Mucosa of rectum (tissue), 2 donors: Measurements from ENCODE around the gene FGF14.

Experiments
- H3K27ac ChIP-seq, 2 donors: one replicate each; pipeline ENCODE4 v1.7.0; 2013; ENCODE audit warnings: inconsistent platforms in 2 of 2, low read depth in 2 of 2, low read length in 2 of 2
- H3K27me3 ChIP-seq, 2 donors: one replicate each; pipeline ENCODE4 v1.7.0; 2013; ENCODE audit warnings: low read length in 2 of 2; ENCODE audit not compliant: control insufficient read depth in 2 of 2, insufficient read depth in 2 of 2
- H3K36me3 ChIP-seq, 2 donors: one replicate each; pipeline ENCODE4 v1.7.0; 2013; ENCODE audit warnings: low read length in 2 of 2; ENCODE audit not compliant: control insufficient read depth in 2 of 2, insufficient read depth in 2 of 2
- H3K4me1 ChIP-seq, 2 donors: one replicate each; pipeline ENCODE4 v1.7.0; 2013; ENCODE audit warnings: low read length in 2 of 2, mild to moderate bottlenecking in 1 of 2; ENCODE audit not compliant: control insufficient read depth in 2 of 2, insufficient read depth in 2 of 2
- H3K4me3 ChIP-seq, 2 donors: one replicate each; pipeline ENCODE4 v1.7.0; 2013; ENCODE audit warnings: low read length in 2 of 2
- H3K9ac ChIP-seq, 2 donors: one replicate each; pipeline ENCODE4 v1.7.0; 2013; ENCODE audit warnings: low read length in 2 of 2, low read depth in 1 of 2, mild to moderate bottlenecking in 1 of 2
- H3K9me3 ChIP-seq, 2 donors: one replicate each; pipeline ENCODE4 v1.7.0; 2013; ENCODE audit warnings: low read length in 2 of 2; ENCODE audit not compliant: control insufficient read depth in 2 of 2
- donor health status: healthy.
- donor health status: Normal muscosa, but diverticular disease.

Gene FGF14

DNA sequence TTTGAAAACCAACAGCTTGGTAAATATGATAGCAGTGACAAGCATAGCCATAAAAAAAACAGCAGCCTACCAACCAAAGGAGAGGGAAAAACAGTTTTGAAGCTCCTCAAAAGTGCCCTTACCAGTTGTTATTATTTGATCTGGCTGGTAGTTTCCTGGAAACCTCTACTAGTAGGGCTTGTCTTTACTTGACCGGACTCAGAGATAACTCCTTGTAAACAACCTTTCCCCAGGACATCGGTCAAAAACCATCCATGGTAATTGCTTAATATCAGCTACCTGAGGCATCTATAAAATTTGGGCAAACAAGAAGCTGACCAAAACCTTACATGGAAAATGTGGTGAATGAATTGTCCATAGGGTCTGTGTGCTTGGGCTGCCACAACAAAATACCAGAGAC, 210.9 kb downstream of the FGF14 start:
- Histone ChIP-seq H3K9me3 (no peaks in the 10 kb centered on the region), H3K27me3 (no peaks in the 10 kb centered on the region), H3K4me1 (no peaks in the 10 kb centered on the region), H3K27ac (no peak overlapping the region), H3K36me3 (no peaks in the 10 kb centered on the region), H3K9ac (no peak overlapping the region), H3K4me3 (no peak overlapping the region)

DNA sequence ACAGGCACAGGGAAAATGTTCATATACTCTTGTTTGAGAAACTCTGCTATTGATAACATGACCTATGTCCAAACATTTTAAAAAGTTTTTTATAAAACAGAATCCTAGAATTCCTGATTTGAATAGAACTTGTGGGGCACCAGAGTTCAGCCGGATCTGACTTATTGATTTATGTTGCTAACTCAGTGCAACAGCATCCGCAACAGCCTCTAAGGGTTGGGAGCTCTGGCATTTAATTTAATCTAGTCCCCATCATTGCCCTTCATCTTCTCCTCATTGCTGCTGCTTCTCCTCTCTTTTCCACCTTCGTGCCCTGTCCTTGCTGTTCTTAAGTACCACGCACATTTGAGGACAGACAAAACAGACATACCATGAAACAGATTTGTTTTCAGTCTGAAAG, 214.5 kb downstream of the FGF14 start:
- Histone ChIP-seq H3K4me1 (no peaks in the 10 kb centered on the region), H3K9ac (no peak overlapping the region), H3K4me3 (no peak overlapping the region), H3K36me3 (no peaks in the 10 kb centered on the region), H3K9me3 (no peaks in the 10 kb centered on the region), H3K27me3 (no peaks in the 10 kb centered on the region), H3K27ac (no peak overlapping the region)

DNA sequence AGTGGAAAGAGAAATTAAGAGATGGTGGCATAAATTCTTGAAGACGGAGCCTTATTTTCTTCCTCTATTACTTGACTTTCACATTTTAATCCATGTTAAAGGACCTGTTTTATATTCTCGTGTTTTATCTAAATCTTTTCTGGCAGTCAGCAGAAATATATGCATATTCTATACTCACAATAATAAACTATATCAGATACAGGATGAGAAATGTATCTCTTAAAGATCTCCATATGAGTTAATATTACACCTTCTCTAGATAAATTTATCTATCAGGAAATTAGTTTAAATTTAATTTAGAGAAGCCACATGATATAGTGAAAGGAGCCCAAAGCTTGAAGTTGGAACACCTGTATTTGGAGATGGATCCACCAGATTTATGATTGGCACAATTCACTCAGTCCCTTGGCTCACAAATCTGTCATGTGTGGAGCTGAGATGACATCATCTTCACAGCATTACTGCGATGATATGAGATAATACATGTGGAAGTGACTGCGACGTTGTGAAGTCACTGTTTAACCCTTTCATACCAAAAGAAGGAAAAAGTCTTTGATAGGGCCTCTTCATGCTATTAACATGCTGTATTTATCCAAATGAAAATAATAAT, 216.4 kb downstream of the FGF14 start:
- Histone ChIP-seq H3K27ac (no peak overlapping the region), H3K9ac (no peak overlapping the region), H3K36me3 (no peaks in the 10 kb centered on the region), H3K9me3 (no peaks in the 10 kb centered on the region), H3K4me1 (no peaks in the 10 kb centered on the region), H3K27me3 (no peaks in the 10 kb centered on the region), H3K4me3 (no peak overlapping the region)

DNA sequence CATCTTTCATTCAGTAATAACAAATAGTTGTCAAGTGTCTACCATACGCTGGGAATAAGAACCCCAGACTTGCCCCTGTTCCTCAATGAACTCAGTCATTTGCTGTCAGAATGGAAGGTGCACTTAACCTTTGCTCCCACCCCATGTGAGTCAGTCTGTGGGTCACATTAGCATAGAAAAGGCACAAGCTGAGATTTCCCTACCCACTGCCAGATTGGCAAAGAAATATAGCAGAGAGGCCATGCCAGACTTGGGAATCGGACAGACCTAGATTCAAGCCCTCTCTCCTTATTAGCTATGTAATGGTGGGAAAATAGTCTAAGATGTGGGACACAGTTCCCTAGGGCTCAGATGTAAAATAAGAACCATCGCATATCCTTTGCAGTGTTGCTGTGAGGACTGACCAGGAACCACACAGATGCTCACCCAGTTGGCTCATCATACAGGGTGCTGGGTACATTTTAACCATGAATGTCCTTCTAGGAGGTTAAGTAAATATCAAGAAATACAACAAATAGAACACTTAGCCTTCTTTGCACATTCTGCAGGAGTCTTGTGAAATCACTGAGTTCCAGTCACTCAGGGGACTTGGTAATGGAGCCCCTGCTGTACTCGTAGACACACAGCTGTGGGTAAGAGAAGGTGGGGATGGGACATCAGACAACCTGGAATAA, 218.2 kb downstream of the FGF14 start:
- Histone ChIP-seq H3K4me1 (no peaks in the 10 kb centered on the region), H3K27me3 (no peaks in the 10 kb centered on the region), H3K36me3 (no peaks in the 10 kb centered on the region), H3K4me3 (no peak overlapping the region), H3K9ac (no peak overlapping the region), H3K27ac (no peak overlapping the region), H3K9me3 (no peaks in the 10 kb centered on the region)

DNA sequence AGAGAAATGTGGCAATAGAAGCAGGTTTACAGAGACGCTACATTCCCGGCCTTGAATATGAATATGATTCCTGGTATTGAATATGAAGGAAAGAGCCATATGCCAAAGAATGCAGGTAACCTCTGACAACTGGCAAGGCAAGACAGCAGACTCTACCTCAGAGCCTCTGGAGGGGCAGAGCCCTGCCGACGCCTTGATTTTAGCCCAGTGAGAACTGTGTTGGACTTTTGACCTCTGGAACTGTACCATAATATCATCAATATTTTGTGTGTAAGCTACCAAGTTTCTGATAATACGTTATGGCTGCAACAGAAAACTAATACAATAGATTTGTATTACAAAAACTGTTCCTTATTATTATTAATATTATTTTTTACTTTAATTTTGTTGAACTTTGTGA, 219.7 kb downstream of the FGF14 start:
- Histone ChIP-seq H3K9me3 (no peaks in the 10 kb centered on the region), H3K4me3 (no peak overlapping the region), H3K4me1 (no peaks in the 10 kb centered on the region), H3K27me3 (no peaks in the 10 kb centered on the region), H3K36me3 (no peaks in the 10 kb centered on the region), H3K27ac (no peak overlapping the region), H3K9ac (no peak overlapping the region)

DNA sequence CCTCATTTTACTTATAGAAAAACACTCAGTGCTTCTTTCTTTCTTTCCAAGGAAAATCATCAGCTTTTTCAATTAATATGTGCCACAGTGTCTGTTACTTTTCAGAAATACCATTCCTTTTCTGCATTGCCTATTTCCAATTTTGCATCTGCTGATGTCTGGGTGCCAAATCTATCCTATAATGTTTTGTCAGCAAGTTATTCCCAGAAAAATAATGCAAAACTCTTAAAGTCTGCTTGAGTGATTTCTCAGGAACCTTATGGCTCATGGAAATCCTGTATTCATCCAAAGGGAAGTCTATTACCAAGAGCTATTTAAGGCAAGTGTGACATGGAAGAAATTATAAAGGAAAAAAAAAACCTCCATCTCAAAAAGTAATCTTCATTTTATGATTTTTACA, 224.4 kb downstream of the FGF14 start:
- no peak overlapping the region for H3K27ac ChIP-seq
- H3K9me3 ChIP-seq: no peaks in the 10 kb centered on the region
- H3K9ac ChIP-seq: no peak overlapping the region
- H3K27me3 ChIP-seq: no peaks in the 10 kb centered on the region
- no peaks in the 10 kb centered on the region for H3K4me1 ChIP-seq
- H3K4me3 ChIP-seq: no peak overlapping the region
- no peaks in the 10 kb centered on the region for H3K36me3 ChIP-seq

DNA sequence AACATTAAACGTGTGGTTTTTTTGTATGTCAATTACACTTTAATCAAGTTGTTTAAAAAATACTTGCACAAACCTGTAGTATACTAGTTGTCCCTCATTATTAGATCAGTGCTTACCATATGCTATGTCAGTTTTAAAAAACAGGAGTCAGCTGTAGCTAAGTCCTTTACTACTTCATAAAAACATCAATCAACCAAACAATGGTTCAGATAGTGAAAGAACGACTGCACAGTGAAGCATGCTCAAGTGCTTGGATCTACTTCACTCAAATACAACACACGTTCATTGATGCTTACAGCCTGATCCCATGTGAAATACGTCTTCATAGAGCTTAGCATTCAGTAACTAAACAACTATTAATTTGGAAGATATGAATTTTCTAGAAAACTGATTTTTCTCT, 225.0 kb downstream of the FGF14 start:
- Histone ChIP-seq H3K9ac (no peak overlapping the region), H3K9me3 (no peaks in the 10 kb centered on the region), H3K27me3 (no peaks in the 10 kb centered on the region), H3K4me1 (no peaks in the 10 kb centered on the region), H3K4me3 (no peak overlapping the region), H3K36me3 (no peaks in the 10 kb centered on the region), H3K27ac (no peak overlapping the region)

DNA sequence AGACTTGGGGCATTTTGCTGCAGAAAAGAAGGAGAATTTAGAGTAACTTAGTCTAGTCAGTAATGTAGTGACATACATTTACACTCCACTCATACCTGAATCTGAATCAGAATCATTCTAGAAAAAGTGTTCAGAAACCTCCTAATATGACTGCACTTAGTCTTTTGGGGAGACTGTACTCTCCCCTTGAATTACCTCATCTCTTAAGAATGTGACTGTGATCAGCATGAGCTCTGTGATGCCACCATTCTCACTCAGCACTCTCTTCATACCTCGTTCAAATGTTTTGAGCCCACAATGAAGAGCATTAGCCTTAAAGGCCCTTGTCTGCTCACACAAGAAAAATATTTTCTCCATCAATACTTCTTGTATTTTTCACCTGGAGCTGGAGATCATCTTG, 229.4 kb downstream of the FGF14 start:
- H3K9me3 ChIP-seq: no peaks in the 10 kb centered on the region
- no peak overlapping the region for H3K9ac ChIP-seq
- no peaks in the 10 kb centered on the region for H3K27me3 ChIP-seq
- H3K4me3 ChIP-seq: no peak overlapping the region
- H3K36me3 ChIP-seq: no peaks in the 10 kb centered on the region
- H3K4me1 ChIP-seq: no peaks in the 10 kb centered on the region
- H3K27ac ChIP-seq: no peak overlapping the region

DNA sequence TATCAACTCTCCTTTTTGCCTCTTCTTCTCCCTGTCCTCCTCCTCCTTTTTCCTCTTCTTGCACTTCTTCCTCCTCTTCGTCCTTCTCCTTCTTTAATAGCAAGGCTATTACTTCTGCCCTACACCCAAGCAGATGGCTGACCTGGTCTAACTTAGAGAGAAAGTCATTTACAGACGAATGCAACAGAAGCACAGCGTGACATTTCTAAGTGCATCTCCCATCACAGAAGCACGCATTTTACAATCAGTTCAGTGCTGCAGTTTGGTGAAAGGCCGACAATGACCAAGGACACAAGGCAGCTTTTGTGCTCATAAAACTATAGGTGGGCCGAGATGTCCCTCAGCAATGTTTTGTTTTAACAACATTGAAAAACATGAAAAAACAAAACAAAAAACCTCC, 231.5 kb downstream of the FGF14 start:
- H3K9me3 ChIP-seq: no peaks in the 10 kb centered on the region
- H3K9ac ChIP-seq: no peak overlapping the region
- no peak overlapping the region for H3K4me3 ChIP-seq
- H3K27ac ChIP-seq: no peak overlapping the region
- H3K36me3 ChIP-seq: no peaks in the 10 kb centered on the region
- H3K27me3 ChIP-seq: no peaks in the 10 kb centered on the region
- H3K4me1 ChIP-seq: no peaks in the 10 kb centered on the region

DNA sequence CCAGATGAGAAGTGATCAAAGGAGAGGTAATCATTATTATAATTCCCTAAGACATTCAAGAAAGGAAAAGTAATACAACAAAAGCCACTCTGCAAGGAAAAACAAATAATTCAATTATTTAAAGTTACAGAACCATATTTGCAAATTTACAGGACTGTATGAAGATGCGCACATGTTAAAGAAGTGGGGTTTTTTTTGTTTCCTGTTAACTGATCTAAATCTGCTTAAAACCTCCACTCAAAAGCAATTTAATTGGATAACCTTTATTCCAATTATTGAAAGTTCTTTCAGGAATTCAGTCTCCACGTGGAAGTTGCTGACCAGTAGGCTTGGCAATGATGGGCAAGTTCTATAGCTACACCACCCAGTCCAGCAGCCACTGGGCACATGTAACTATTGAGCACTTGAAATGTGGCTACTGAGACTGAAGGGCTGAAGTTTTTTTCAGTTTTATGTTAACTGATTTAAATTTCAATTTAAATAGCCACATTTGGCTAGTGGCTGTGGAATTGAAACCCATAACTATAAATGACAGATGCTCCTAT, 232.3 kb downstream of the FGF14 start:
- Histone ChIP-seq H3K27ac (no peak overlapping the region), H3K9me3 (no peaks in the 10 kb centered on the region), H3K4me3 (no peak overlapping the region)

More for the DNA sequence above, 232.3 kb downstream of the FGF14 start:
- H3K27me3 ChIP-seq: no peaks in the 10 kb centered on the region
- H3K9ac ChIP-seq: no peak overlapping the region
- H3K4me1 ChIP-seq: no peaks in the 10 kb centered on the region
- no peaks in the 10 kb centered on the region for H3K36me3 ChIP-seq
